Adrenal gland (tissue), 12 donors: ENCODE data around the gene PDGFRB. TPM values are rescaled to one million over a fixed set of nuclear protein-coding genes. Genes with fewer than 3 reads are reported as not detected.
A peak's percentile ranks its signal among the peaks of the same experiment; 100 is the strongest.

ENCODE experiments used
- DNase-seq, 7 donors: peaks; one replicate each; pipeline ENCODE4 v3.0.0-alpha.2; 2019 to 2020
- H3K27ac ChIP-seq, 5 donors: fragments of 200-600 bp; sonication (generic) in 4 of 5; 1 replicate in 3 of 5; 2 replicates in 2 of 5; pipeline versions ENCODE4 v1.5.1 to v1.8.0; 2016 to 2020; ENCODE audit warnings: mild to moderate bottlenecking in 1 of 5
- H3K27me3 ChIP-seq: fragments of 200-600 bp; 2 replicates; pipeline ENCODE4 v1.8.0; 2021
- H3K36me3 ChIP-seq, 2 donors: fragments of 200-600 bp; replicated peaks in 1 of 2; 1 replicate in 1 of 2; 2 replicates in 1 of 2; pipeline versions ENCODE4 v1.5.1 to v1.8.0; 2018 to 2022
- H3K4me1 ChIP-seq, 2 donors: fragments of 200-600 bp; replicated peaks in 1 of 2; 1 replicate in 1 of 2; 2 replicates in 1 of 2; pipeline versions ENCODE4 v1.5.1 to v1.8.0; 2018 to 2021
- H3K4me3 ChIP-seq, 4 donors: fragments of 200-600 bp; sonication (generic) in 3 of 4; one replicate each; pipeline ENCODE4 v1.5.1; 2016 to 2018
- H3K9me3 ChIP-seq, 3 donors: fragments of 200-600 bp; sonication (generic) in 1 of 3; replicated peaks in 1 of 3; 1 replicate in 2 of 3; 2 replicates in 1 of 3; pipeline versions ENCODE4 v1.5.1 to v1.8.0; 2016 to 2021
- CTCF ChIP-seq, 6 experiments: fragments of 450-650 bp in 4 of 6; fragments of 200-600 bp in 2 of 6; sonication (generic) in 1 of 6; IDR thresholded peaks; 1 replicate in 5 of 6; 2 replicates in 1 of 6; pipeline versions ENCODE4 v1.5.1 to v1.8.0; 2016 to 2021; ENCODE audit warnings: antibody characterized with exemption in 6 of 6, mild to moderate bottlenecking in 2 of 6, moderate library complexity in 1 of 6
- POLR2A ChIP-seq, 2 donors: fragments of 450-650 bp; IDR thresholded peaks; one replicate each; pipeline ENCODE4 v1.6.1; 2017; ENCODE audit warnings: antibody characterized with exemption in 2 of 2, mild to moderate bottlenecking in 2 of 2, moderate library complexity in 1 of 2
- WGBS, 4 donors: extraction: QIAGEN DNeasy Blood & Tissue Kit in 2 of 4; methylation state at CpG; one replicate each; pipeline versions ENCODE4 v1.1.5 to v1.1.7; 2013 to 2017; 5-methylcytosine and 5-hydroxymethylcytosine counted together
- intact Hi-C, 2 donors: fragments of 100-400 bp; cut with DNase I; formaldehyde crosslinking; loops; one replicate each; pipeline versions ENCODE4 v1.14.1 to v1.15.0; 2022 to 2023
- polyA plus RNA-seq, 3 donors: library from polyadenylated mRNA; stranded (reverse); fragments of 200-250 nt in 2 of 3; fragments of 350-450 nt in 1 of 3; fragmentation: Illumina TruSeq in 1 of 3; extraction: RNeasy Lipid Tissue Mini Kit (QIAGEN cat#74804) in 1 of 3; gene quantifications; one replicate each; pipeline ENCODE4 v1.2.3, GENCODE V29; 2013 to 2014
- total RNA-seq, 9 donors: library from RNA; depleted of rRNA in 4 of 9; stranded (reverse); fragments of >200 nt in 4 of 9; fragments of 120-200 nt in 1 of 9; fragmentation: NEBNext Ultra II Directional in 1 of 9; extraction: Animal tissue kit (Norgen Biotek cat#: 25700) in 1 of 9; gene quantifications; one replicate each; pipeline versions ENCODE4 v1.1.0 to v1.2.4, GENCODE V29; 2013 to 2023
- donor health status: healthy with polysubstance abuse.
- donor health status: Bipolar disorder and iron deficiency.
- donor health status: DM: yes; HTN: yes; CAD: no.
- donor health status: DM: no; HTN: no; CAD: no.
- donor health status: DM: no; HTN: no; CAD: no.
- donor health status: DM: yes; HTN: yes; CAD: no.

The PDGFRB gene
- total and polyA plus RNA-seq, 12 donors, result 21.3 to 188 (median 73.1) TPM

GRCh38 chr5:150175536-150175935 is 19.9 kb upstream of the PDGFRB start:
- Histone ChIP-seq H3K9me3 (no peaks in the 10 kb centered on the region), H3K4me3 (no peak overlapping the region), H3K4me1 (peaks cover 0 to under 1% of the 10 kb centered on the region in 2 donors), H3K27me3 (no peaks in the 10 kb centered on the region), H3K36me3 (no peaks in the 10 kb centered on the region), H3K27ac (no peak overlapping the region)
- intact Hi-C loops, result no loop called here
- TF ChIP-seq CTCF (IDR thresholded peaks at IDR 0.05) (peak in 4 of 6 experiments; percentile 15 to 44 (median 30)), POLR2A (IDR thresholded peaks at IDR 0.05) (no peak)
- WGBS, 4 donors, result 75 to 80% (median 78%) methylated on average over 5 of the region's 5 CpGs
- peak in 1 of 7 donors; percentile 32 for DNase-seq

GRCh38 chr5:150175076-150175475 is 19.4 kb upstream of the PDGFRB start:
- Histone ChIP-seq H3K27ac (no peak overlapping the region), H3K36me3 (no peaks in the 10 kb centered on the region), H3K27me3 (no peaks in the 10 kb centered on the region), H3K4me1 (no peaks in the 10 kb centered on the region), H3K9me3 (no peaks in the 10 kb centered on the region), H3K4me3 (no peak overlapping the region)
- TF ChIP-seq POLR2A (IDR thresholded peaks at IDR 0.05), result no peak
- TF ChIP-seq CTCF (IDR thresholded peaks at IDR 0.05), result no peak
- intact Hi-C loops, result no loop called here
- 61 to 72% (median 66%) methylated on average over 1 of the region's 1 CpG for WGBS, 4 donors
- no peak for DNase-seq

- Histone ChIP-seq H3K9me3 (no peaks in the 10 kb centered on the region), H3K27ac (no peak overlapping the region), H3K4me1 (no peaks in the 10 kb centered on the region), H3K36me3 (no peaks in the 10 kb centered on the region), H3K4me3 (no peak overlapping the region), H3K27me3 (no peaks in the 10 kb centered on the region)
- no peak for TF ChIP-seq CTCF (IDR thresholded peaks at IDR 0.05)
- TF ChIP-seq POLR2A (IDR thresholded peaks at IDR 0.05), result no peak
- intact Hi-C loops, result no loop called here
- DNase-seq, result no peak
- WGBS, 4 donors, result 89 to 94% (median 92%) methylated on average over 4 to 6 of the region's 6 CpGs
Observed at GRCh38 chr5:150174285-150174684, 18.6 kb upstream of the PDGFRB start.

- intact Hi-C loops, result no loop called here
- no peak for TF ChIP-seq CTCF (IDR thresholded peaks at IDR 0.05)
- TF ChIP-seq POLR2A (IDR thresholded peaks at IDR 0.05), result no peak
- H3K4me1 ChIP-seq, result no peaks in the 10 kb centered on the region
- H3K27me3 ChIP-seq, result no peaks in the 10 kb centered on the region
- H3K36me3 ChIP-seq, result no peaks in the 10 kb centered on the region
- H3K4me3 ChIP-seq, result no peak overlapping the region
- H3K27ac ChIP-seq, result no peak overlapping the region
- WGBS, 4 donors, result 87 to 98% (median 93%) methylated on average over 3 of the region's 3 CpGs
- no peaks in the 10 kb centered on the region for H3K9me3 ChIP-seq
- no peak for DNase-seq
Observed at GRCh38 chr5:150173161-150173560, 17.5 kb upstream of the PDGFRB start.
